GM12891 (cell line): ENCODE measurements around the gene CUTA.
A peak's percentile ranks its signal among the peaks of the same experiment; 100 is the strongest.

ENCODE experiments used
- PAX5 ChIP-seq: IDR thresholded peaks from 2 replicates; pipeline ENCODE4 v1.6.1; 2011; ENCODE audit warnings: low read length, moderate library complexity, mild to moderate bottlenecking; ENCODE audit not compliant: insufficient read depth, severe bottlenecking
- POLR2A ChIP-seq: IDR thresholded peaks from 2 replicates; pipeline ENCODE4 v1.6.1; 2011; ENCODE audit warnings: low read depth, low read length, control low read depth
- POLR2AphosphoS5 ChIP-seq: IDR thresholded peaks from 2 replicates; pipeline ENCODE4 v1.6.1; 2011; ENCODE audit warnings: low read depth, low read length, control low read depth
- POU2F2 ChIP-seq: IDR thresholded peaks from 2 replicates; pipeline ENCODE4 v1.6.1; 2011; ENCODE audit warnings: low read depth, mild to moderate bottlenecking, control low read depth, low read length, moderate library complexity
- TAF1 ChIP-seq: IDR thresholded peaks from 2 replicates; pipeline ENCODE4 v1.6.1; 2011; ENCODE audit warnings: low read depth, low read length, control low read depth

DNA sequence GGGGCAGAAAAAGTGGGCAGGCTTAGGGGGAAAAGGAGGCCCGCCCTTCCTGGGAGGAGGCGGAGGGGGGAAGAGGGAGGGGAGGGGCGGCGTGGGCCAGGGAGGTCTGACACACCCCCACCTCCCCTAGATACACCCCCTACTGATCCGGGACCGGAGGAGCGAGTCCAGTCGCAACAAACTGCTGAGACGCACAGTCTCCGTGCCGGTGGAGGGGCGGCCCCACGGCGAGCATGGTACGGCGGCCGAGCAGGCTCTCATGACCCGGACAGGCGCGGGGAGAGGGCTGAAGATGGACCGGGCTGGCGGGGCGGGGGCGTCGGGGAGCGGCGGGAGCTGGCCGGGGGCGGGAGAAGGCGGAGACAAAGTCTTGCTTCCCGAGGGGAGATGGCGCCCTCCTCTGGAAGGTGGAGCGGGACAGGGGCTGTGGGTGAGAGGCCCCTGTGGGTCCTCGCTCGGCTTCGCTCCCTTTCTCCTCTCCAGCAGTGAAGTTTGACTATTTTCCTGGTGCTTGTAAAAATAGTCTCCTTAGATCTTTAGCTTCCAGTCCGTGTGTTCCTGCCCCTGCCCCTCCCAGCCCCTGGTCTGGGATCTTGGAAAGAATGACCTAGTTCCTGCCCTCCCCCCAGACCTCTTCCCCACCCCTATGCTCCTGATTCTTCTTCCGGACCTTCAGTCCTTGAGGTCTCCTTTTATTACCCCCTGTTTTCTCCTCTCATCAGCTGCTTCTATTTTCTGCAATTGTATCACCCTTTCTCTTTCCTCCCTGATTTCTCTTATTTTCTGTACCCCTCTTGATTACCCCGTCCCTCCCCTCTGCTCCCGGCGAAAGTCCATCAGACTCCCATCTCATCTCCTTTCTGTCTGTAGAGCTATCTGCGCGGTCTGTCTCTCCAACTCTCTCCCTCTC lies 8.0 kb upstream of the CUTA start:
- TF ChIP-seq POLR2A (no peak; the same call in 1 of the 2 replicates), POU2F2 (no peak), PAX5 (no peak), POLR2AphosphoS5 (peak; percentile 40; the same call in 1 of the 2 replicates), TAF1 (0 out of 2 replicates have a peak, but pooled peaks have one; percentile 30)
